Tibial nerve (tissue), 4 donors: ENCODE measurements around the gene FGR.

ENCODE experiments used
- EP300 ChIP-seq, 2 donors: sonication (generic); formaldehyde crosslinking; IDR thresholded peaks; one replicate each; pipeline ENCODE4 v1.6.1; 2017; ENCODE audit warnings: antibody characterized with exemption in 2 of 2, mild to moderate bottlenecking in 1 of 2
- POLR2A ChIP-seq, 2 donors: fragments of 450-650 bp; IDR thresholded peaks; one replicate each; pipeline ENCODE4 v1.6.1; 2017; ENCODE audit warnings: antibody characterized with exemption in 2 of 2, mild to moderate bottlenecking in 2 of 2, moderate library complexity in 2 of 2
- TF ChIP-seq, protein P1 (sequence below), 5 experiments: fragments of 200-600 bp in 3 of 5; fragments of 450-650 bp in 2 of 5; sonication (generic) in 3 of 5; IDR thresholded peaks; one replicate each; pipeline ENCODE4 v1.5.1; 2016 to 2019; ENCODE audit warnings: antibody characterized with exemption in 5 of 5, mild to moderate bottlenecking in 3 of 5, moderate library complexity in 2 of 5

DNA sequence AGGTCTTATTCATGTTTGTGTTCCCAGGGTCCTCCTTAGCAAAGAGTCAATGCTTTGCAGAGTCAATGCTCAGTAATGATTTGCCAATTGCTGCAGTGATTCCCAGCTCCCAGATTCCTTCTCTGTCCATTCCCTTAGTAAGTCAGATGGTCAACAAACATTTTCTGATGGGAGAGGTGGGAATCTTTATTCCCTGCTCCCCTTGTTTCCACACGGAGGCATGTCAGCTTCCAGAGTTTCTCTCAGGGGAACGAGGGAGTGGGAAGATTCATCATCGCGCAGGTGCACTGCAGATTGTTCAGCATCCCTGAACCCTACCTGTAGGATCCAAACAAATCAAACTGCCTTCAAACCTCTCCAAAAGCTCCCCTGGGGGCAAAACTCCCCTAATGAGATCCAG lies 23.5 kb downstream of the FGR start:
- TF ChIP-seq, protein P1, sequence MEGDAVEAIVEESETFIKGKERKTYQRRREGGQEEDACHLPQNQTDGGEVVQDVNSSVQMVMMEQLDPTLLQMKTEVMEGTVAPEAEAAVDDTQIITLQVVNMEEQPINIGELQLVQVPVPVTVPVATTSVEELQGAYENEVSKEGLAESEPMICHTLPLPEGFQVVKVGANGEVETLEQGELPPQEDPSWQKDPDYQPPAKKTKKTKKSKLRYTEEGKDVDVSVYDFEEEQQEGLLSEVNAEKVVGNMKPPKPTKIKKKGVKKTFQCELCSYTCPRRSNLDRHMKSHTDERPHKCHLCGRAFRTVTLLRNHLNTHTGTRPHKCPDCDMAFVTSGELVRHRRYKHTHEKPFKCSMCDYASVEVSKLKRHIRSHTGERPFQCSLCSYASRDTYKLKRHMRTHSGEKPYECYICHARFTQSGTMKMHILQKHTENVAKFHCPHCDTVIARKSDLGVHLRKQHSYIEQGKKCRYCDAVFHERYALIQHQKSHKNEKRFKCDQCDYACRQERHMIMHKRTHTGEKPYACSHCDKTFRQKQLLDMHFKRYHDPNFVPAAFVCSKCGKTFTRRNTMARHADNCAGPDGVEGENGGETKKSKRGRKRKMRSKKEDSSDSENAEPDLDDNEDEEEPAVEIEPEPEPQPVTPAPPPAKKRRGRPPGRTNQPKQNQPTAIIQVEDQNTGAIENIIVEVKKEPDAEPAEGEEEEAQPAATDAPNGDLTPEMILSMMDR (IDR thresholded peaks at IDR 0.05): no peak
- TF ChIP-seq POLR2A (IDR thresholded peaks at IDR 0.05): no peak
- TF ChIP-seq EP300 (IDR thresholded peaks at IDR 0.05): no peak
